ENCODE results near the gene ERC2. TPM values are rescaled to one million over a fixed set of nuclear protein-coding genes. Genes with fewer than 3 reads are reported as not detected.

The ERC2 gene
- total and polyA plus RNA-seq, 5 donors from 2014 or later: not detected

DNA sequence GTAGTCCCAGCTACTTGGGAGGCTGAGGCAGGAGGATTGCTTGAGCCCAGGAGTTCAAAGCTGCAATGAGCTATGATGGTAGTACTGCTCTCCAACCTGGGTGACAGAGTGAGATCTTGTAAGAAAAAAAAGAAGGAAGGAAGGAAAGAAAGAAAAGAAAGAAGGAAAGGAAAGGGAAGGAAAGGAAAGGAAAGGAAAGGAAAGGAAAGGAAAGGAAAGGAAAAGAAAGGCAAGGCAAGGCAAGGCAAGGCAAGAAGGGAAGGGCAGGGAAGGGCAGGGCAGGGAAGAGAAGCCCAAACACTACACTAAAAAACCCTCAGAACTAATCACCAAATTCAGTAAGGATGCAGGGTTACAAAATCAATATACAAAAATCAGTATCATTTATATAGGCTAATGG, 341.6 kb downstream of the ERC2 start:
- H3K9me3 ChIP-seq (ENCODE audit: control insufficient read depth in 2 of 2, low read length in 2 of 2): no peaks in the 10 kb centered on the region
- H3K27me3 Mint-ChIP-seq: no peaks in the 10 kb centered on the region

DNA sequence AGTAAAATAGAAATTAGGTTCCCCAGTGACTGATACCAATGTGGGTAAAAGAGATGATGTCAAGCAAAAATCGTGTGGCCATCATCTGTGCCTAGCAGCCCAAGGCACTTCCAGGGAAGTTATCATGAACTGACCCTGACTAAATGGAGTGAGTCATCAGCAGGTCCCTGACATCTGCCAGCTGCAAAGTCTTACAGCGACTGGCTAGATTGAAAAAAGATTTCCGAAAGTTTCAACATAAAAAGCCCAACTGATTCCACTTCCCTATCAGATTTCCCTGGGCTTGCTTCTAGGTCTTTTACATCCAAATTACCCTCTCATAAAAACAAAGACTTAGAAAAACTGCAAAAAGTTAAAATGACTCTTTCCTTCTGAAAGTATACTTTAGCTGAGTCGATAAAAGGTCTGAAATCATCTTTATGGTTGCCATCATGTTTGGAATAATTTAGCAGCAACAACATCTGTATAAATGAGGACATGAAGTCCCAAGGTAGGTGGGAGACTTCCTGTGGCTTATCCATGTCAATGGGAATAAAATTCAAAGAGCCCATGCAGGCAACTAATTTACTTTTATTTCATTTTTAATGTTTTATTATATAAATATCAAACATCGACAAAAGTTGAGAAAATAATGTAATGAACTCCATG, 342.8 kb downstream of the ERC2 start:
- H3K4me1 Mint-ChIP-seq: peaks cover 0 to 4% (median 0%) of the 10 kb centered on the region in 4 donors
- no peak overlapping the region for H3K4me3 ChIP-seq (ENCODE audit: low read depth, low read length)
- H3K36me3 Mint-ChIP-seq: no peaks in the 10 kb centered on the region
- DNase-seq (no peak), ATAC-seq (ENCODE audit: low read depth in 2 of 2) (no peak)
- peaks cover 0 to 2% (median 0%) of the 10 kb centered on the region in 7 donors for H3K9me3 Mint-ChIP-seq
- H3K4me1 ChIP-seq (ENCODE audit: control insufficient read depth, insufficient read depth, low read length, poor library complexity, severe bottlenecking): no peaks in the 10 kb centered on the region
- H3K27ac ChIP-seq (ENCODE audit: insufficient read depth, low read length, poor library complexity, severe bottlenecking): no peak overlapping the region
- no peaks in the 10 kb centered on the region for H3K36me3 ChIP-seq (ENCODE audit: control insufficient read depth, insufficient read depth, low read length)
- H3K9me3 ChIP-seq (ENCODE audit: control insufficient read depth in 2 of 2, low read length in 2 of 2): no peaks in the 10 kb centered on the region
- no peaks in the 10 kb centered on the region for H3K27me3 ChIP-seq (ENCODE audit: control insufficient read depth, insufficient read depth, low read length)
- no peak overlapping the region for H3K4me3 Mint-ChIP-seq
- H3K27ac Mint-ChIP-seq: no peak overlapping the region
- no peaks in the 10 kb centered on the region for H3K27me3 Mint-ChIP-seq

More for the DNA sequence above, 341.6 kb downstream of the ERC2 start:
- Histone ChIP-seq H3K4me1 (ENCODE audit: control insufficient read depth, insufficient read depth, low read length, poor library complexity, severe bottlenecking) (no peaks in the 10 kb centered on the region), H3K36me3 (ENCODE audit: control insufficient read depth, insufficient read depth, low read length) (no peaks in the 10 kb centered on the region), H3K4me3 (ENCODE audit: low read depth, low read length) (no peak overlapping the region), H3K27ac (ENCODE audit: insufficient read depth, low read length, poor library complexity, severe bottlenecking) (no peak overlapping the region), H3K27me3 (ENCODE audit: control insufficient read depth, insufficient read depth, low read length) (no peaks in the 10 kb centered on the region)
- Mint-ChIP-seq H3K9me3 (peaks cover 0 to 2% (median 0%) of the 10 kb centered on the region in 7 donors), H3K4me1 (peaks cover 0 to 4% (median 0%) of the 10 kb centered on the region in 4 donors), H3K4me3 (no peak overlapping the region), H3K27ac (no peak overlapping the region), H3K36me3 (no peaks in the 10 kb centered on the region)
- DNase-seq (no peak), ATAC-seq (ENCODE audit: low read depth in 2 of 2) (no peak)

DNA sequence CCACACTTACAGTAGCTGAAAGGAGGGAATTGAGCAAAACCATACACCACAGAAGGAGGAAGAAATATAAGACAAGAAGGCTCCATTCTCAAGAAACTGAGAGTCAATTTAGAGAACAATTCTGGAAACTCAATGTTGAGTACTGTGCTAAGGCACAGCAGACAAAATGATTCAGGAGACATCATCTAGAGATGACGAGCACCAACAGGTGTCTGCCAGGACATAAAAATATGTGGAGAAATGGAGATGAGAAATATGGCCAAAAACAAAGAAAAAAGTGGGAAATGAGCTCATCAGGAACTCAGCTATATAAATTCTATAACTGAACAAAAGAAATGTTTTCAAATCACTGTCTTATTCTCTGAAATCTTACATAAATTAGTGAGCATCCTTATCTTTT, 343.7 kb downstream of the ERC2 start:
- Histone ChIP-seq H3K27me3 (ENCODE audit: control insufficient read depth, insufficient read depth, low read length) (no peaks in the 10 kb centered on the region), H3K27ac (ENCODE audit: insufficient read depth, low read length, poor library complexity, severe bottlenecking) (no peak overlapping the region), H3K9me3 (ENCODE audit: control insufficient read depth in 2 of 2, low read length in 2 of 2) (no peaks in the 10 kb centered on the region), H3K36me3 (ENCODE audit: control insufficient read depth, insufficient read depth, low read length) (no peaks in the 10 kb centered on the region), H3K4me1 (ENCODE audit: control insufficient read depth, insufficient read depth, low read length, poor library complexity, severe bottlenecking) (no peaks in the 10 kb centered on the region), H3K4me3 (ENCODE audit: low read depth, low read length) (no peak overlapping the region)
- no peak for DNase-seq
- Mint-ChIP-seq H3K27ac (no peak overlapping the region), H3K36me3 (no peaks in the 10 kb centered on the region), H3K9me3 (peaks cover 0 to 2% (median 0%) of the 10 kb centered on the region in 7 donors), H3K4me1 (peaks cover 0 to 4% (median 0%) of the 10 kb centered on the region in 4 donors), H3K4me3 (no peak overlapping the region), H3K27me3 (no peaks in the 10 kb centered on the region)
- no peak for ATAC-seq (ENCODE audit: low read depth in 2 of 2)

DNA sequence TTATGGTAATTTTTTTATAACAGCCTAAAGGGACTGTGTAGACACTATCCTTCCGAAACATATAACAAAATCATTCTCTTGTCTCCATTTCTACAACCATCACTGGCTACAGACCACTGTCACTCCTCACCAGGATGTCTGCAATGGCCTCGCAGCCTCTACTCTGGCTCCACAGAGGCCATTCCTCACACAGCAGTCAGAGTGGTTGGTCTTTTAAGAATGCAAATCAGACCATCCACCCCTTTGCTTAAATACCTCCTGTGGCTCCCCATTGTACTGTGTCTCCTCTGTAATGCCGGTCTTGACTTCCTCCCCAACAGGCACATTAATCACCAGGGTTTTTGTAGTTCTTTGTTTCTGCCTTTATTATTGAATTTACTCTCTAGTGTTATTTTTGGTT, 344.8 kb downstream of the ERC2 start:
- Histone ChIP-seq H3K4me1 (ENCODE audit: control insufficient read depth, insufficient read depth, low read length, poor library complexity, severe bottlenecking) (no peaks in the 10 kb centered on the region), H3K36me3 (ENCODE audit: control insufficient read depth, insufficient read depth, low read length) (no peaks in the 10 kb centered on the region), H3K4me3 (ENCODE audit: low read depth, low read length) (no peak overlapping the region), H3K27me3 (ENCODE audit: control insufficient read depth, insufficient read depth, low read length) (no peaks in the 10 kb centered on the region), H3K27ac (ENCODE audit: insufficient read depth, low read length, poor library complexity, severe bottlenecking) (no peak overlapping the region), H3K9me3 (ENCODE audit: control insufficient read depth in 2 of 2, low read length in 2 of 2) (no peaks in the 10 kb centered on the region)
- H3K4me1 Mint-ChIP-seq: peaks cover 0 to 4% (median 0%) of the 10 kb centered on the region in 4 donors
- H3K27ac Mint-ChIP-seq: no peak overlapping the region
- no peak overlapping the region for H3K4me3 Mint-ChIP-seq
- H3K9me3 Mint-ChIP-seq: peaks cover 0 to 2% (median 0%) of the 10 kb centered on the region in 7 donors
- no peaks in the 10 kb centered on the region for H3K36me3 Mint-ChIP-seq
- DNase-seq: no peak
- ATAC-seq (ENCODE audit: low read depth in 2 of 2): no peak
- H3K27me3 Mint-ChIP-seq: no peaks in the 10 kb centered on the region

DNA sequence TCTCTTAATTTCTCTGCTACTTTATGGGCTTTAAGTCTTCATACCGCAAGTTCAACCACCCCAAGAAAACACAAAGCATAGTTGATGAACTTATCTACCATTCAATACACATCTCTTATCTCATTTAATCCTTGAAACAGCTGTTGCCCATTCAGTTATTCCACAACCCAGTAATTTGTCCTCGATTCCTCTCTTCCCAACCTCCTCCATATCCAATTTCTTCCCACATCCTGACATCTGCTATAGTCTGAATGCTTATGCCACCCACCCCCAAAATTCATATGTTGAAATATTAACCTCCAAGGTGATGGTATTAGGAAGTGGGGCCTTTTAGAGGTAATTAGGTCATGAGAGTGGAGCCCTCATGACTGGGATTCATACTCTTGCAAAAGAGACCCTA, 345.4 kb downstream of the ERC2 start:
- H3K27me3 ChIP-seq (ENCODE audit: control insufficient read depth, insufficient read depth, low read length): no peaks in the 10 kb centered on the region
- no peaks in the 10 kb centered on the region for H3K36me3 ChIP-seq (ENCODE audit: control insufficient read depth, insufficient read depth, low read length)
- H3K27ac ChIP-seq (ENCODE audit: insufficient read depth, low read length, poor library complexity, severe bottlenecking): no peak overlapping the region
- no peaks in the 10 kb centered on the region for H3K9me3 ChIP-seq (ENCODE audit: control insufficient read depth in 2 of 2, low read length in 2 of 2)
- Mint-ChIP-seq H3K9me3 (peaks cover 0 to 2% (median 0%) of the 10 kb centered on the region in 7 donors), H3K4me1 (peaks cover 0 to 4% (median 0%) of the 10 kb centered on the region in 4 donors), H3K27me3 (no peaks in the 10 kb centered on the region), H3K36me3 (no peaks in the 10 kb centered on the region), H3K4me3 (no peak overlapping the region), H3K27ac (no peak overlapping the region)
- DNase-seq: no peak
- no peak overlapping the region for H3K4me3 ChIP-seq (ENCODE audit: low read depth, low read length)
- no peaks in the 10 kb centered on the region for H3K4me1 ChIP-seq (ENCODE audit: control insufficient read depth, insufficient read depth, low read length, poor library complexity, severe bottlenecking)
- no peak for ATAC-seq (ENCODE audit: low read depth in 2 of 2)

DNA sequence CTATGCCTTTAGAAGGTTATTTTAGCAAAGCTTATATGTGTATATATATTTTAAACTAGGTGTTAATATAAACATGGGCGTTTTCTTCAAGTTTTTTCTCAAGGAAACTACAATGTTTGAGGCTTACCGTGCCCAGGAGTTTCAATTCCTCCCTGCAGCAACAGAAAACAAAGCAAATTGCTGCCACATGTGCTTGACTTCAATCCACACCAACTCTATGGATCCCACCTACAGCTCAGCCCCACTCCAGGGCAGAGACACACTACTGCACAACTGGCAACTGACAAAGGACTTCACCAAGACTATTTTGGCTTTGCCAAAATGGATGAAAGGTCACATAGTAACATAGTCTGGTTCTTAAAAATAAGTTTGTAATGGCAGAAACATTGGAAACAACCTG, 346.6 kb downstream of the ERC2 start:
- H3K9me3 Mint-ChIP-seq: peaks cover 0 to 5% (median 0%) of the 10 kb centered on the region in 7 donors
- no peak overlapping the region for H3K4me3 ChIP-seq (ENCODE audit: low read depth, low read length)
- H3K4me3 Mint-ChIP-seq: no peak overlapping the region
- H3K9me3 ChIP-seq (ENCODE audit: control insufficient read depth in 2 of 2, low read length in 2 of 2): no peaks in the 10 kb centered on the region
- H3K36me3 ChIP-seq (ENCODE audit: control insufficient read depth, insufficient read depth, low read length): no peaks in the 10 kb centered on the region
- H3K27me3 ChIP-seq (ENCODE audit: control insufficient read depth, insufficient read depth, low read length): no peaks in the 10 kb centered on the region
- DNase-seq (no peak), ATAC-seq (ENCODE audit: low read depth in 2 of 2) (no peak)
- no peaks in the 10 kb centered on the region for H3K4me1 ChIP-seq (ENCODE audit: control insufficient read depth, insufficient read depth, low read length, poor library complexity, severe bottlenecking)
- no peaks in the 10 kb centered on the region for H3K36me3 Mint-ChIP-seq
- no peak overlapping the region for H3K27ac Mint-ChIP-seq
- H3K27ac ChIP-seq (ENCODE audit: insufficient read depth, low read length, poor library complexity, severe bottlenecking): no peak overlapping the region
- peaks cover 0 to 4% (median 0%) of the 10 kb centered on the region in 4 donors for H3K4me1 Mint-ChIP-seq
- no peaks in the 10 kb centered on the region for H3K27me3 Mint-ChIP-seq

DNA sequence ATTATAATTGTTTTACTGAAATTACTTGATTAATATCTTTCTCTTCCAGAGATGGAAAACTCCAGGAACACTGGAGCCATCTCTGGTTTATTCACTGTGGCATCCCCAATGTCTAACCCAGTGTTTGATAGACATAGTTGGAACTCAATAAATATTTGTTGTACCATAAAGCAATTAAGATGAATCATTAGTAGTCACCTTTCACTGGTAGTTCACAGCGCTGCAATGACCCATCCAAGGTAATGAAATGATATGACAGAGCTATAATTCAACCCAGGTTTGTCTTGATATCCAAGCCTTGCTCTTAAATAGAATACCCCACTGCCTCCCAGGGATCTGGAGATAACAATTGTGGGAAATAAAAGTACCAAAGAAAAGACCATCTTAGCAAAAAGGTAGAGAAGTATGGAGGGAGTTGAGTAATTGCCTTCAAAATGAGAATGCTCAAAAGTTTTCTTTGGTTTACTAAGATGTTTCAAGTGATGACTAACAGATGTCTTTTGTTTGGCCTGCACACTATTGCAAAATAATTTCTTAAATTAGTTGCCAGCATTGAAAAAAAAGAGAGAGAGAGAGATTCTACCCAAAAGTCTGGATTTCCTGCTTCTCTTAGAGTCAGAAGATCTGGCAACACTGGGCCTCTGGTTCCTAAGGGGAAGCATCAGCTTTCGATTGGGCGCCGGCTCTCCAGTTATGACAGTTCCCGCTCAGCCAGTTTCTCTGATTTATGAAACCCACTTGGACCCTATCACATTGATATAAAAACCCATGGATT, 348.5 kb downstream of the ERC2 start:
- no peaks in the 10 kb centered on the region for H3K4me1 ChIP-seq (ENCODE audit: control insufficient read depth, insufficient read depth, low read length, poor library complexity, severe bottlenecking)
- H3K4me3 Mint-ChIP-seq: no peak overlapping the region
- no peak overlapping the region for H3K27ac ChIP-seq (ENCODE audit: insufficient read depth, low read length, poor library complexity, severe bottlenecking)
- ATAC-seq (ENCODE audit: low read depth in 2 of 2): no peak
- no peaks in the 10 kb centered on the region for H3K36me3 Mint-ChIP-seq
- DNase-seq: no peak
- no peak overlapping the region for H3K27ac Mint-ChIP-seq
- H3K9me3 ChIP-seq (ENCODE audit: control insufficient read depth in 2 of 2, low read length in 2 of 2): no peaks in the 10 kb centered on the region
- H3K4me1 Mint-ChIP-seq: peaks cover 0 to 4% (median 0%) of the 10 kb centered on the region in 4 donors
- H3K9me3 Mint-ChIP-seq: peaks cover 0 to 8% (median 1%) of the 10 kb centered on the region in 7 donors
- H3K27me3 Mint-ChIP-seq: no peaks in the 10 kb centered on the region
- H3K36me3 ChIP-seq (ENCODE audit: control insufficient read depth, insufficient read depth, low read length): no peaks in the 10 kb centered on the region
- H3K27me3 ChIP-seq (ENCODE audit: control insufficient read depth, insufficient read depth, low read length): no peaks in the 10 kb centered on the region
- no peak overlapping the region for H3K4me3 ChIP-seq (ENCODE audit: low read depth, low read length)

Data from CD4-positive, CD25-positive, alpha-beta regulatory T cell (primary cell).